Calu3 (cell line): ENCODE data around the gene LRRK1. TPM values are rescaled to one million over a fixed set of nuclear protein-coding genes. Genes with fewer than 3 reads are reported as not detected.

ENCODE experiments used
- BruUV-seq: library from RNA; stranded (reverse); fragments of 400-500 nt; replicated peaks from 2 replicates; lab custom pipeline; 2021; lab: Mats Ljungman, UMichigan
- CTCF ChIA-PET: fragments of 300-600 bp; sonication (Branson Sonifier 250); formaldehyde crosslinking; loops from one replicate; lab custom pipeline; 2022; ENCODE audit warnings: antibody characterized with exemption; lab: Charles Lee
- DNase-seq: peaks from one replicate; pipeline ENCODE4 v3.0.0; 2022
- H3K27ac Mint-ChIP-seq: one replicate; pipeline ENCODE4 v1.8.0; 2022; ENCODE audit warnings: mixed read lengths; ENCODE audit not compliant: unreplicated experiment
- H3K27me3 Mint-ChIP-seq: one replicate; pipeline ENCODE4 v1.8.0; 2022; ENCODE audit warnings: mixed read lengths; ENCODE audit not compliant: unreplicated experiment
- H3K36me3 Mint-ChIP-seq: one replicate; pipeline ENCODE4 v1.8.0; 2022; ENCODE audit warnings: mild to moderate bottlenecking, moderate library complexity, mixed read lengths; ENCODE audit not compliant: insufficient read depth, unreplicated experiment
- H3K4me1 Mint-ChIP-seq: one replicate; pipeline ENCODE4 v1.8.0; 2022; ENCODE audit warnings: mild to moderate bottlenecking, low read depth, mixed read lengths; ENCODE audit not compliant: unreplicated experiment
- H3K4me3 Mint-ChIP-seq: one replicate; pipeline ENCODE4 v1.8.0; 2022; ENCODE audit warnings: mild to moderate bottlenecking, low read depth, moderate library complexity, mixed read lengths; ENCODE audit not compliant: unreplicated experiment
- H3K9me3 Mint-ChIP-seq: one replicate; pipeline ENCODE4 v1.8.0; 2022; ENCODE audit warnings: low read depth, mixed read lengths; ENCODE audit not compliant: unreplicated experiment
- intact Hi-C: fragments of 100-400 bp; cut with micrococcal nuclease; formaldehyde crosslinking; loops from one replicate; pipeline ENCODE4 v1.10.0; 2022; ENCODE audit not compliant: unreplicated experiment
- total RNA-seq: library from RNA; stranded (reverse); gene quantifications from 2 replicates; pipeline ENCODE4 v1.2.3, GENCODE V29; 2022
- TF ChIP-seq, protein P1 (sequence below): fragments of 200-600 bp; IDR thresholded peaks from one replicate; pipeline ENCODE4 v1.8.0; 2022; ENCODE audit warnings: antibody characterized with exemption; ENCODE audit not compliant: unreplicated experiment

The LRRK1 gene
- total RNA-seq, 1 experiment from 2014 or later: 21.3 TPM

DNA sequence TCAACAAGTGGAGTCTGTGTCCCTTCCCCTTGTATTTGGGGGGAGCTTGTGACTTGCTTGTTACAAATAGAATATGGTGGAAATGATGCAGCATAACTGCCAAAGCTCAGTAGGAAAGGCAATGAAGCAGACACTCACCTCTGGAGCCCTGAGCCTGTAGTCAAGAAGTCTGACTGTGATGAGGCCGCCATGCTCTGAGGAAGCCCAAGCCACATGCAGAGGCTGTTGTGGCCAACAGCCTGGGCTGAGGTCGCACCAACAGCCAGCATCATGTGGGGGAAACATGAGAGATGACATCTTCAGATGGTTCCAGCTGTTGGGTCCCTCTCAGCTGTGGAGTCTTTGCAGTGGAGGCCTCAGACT is 171.3 kb downstream of the LRRK1 start:
- no peak overlapping the region for H3K27ac Mint-ChIP-seq
- intact Hi-C loops: no loop called here

DNA sequence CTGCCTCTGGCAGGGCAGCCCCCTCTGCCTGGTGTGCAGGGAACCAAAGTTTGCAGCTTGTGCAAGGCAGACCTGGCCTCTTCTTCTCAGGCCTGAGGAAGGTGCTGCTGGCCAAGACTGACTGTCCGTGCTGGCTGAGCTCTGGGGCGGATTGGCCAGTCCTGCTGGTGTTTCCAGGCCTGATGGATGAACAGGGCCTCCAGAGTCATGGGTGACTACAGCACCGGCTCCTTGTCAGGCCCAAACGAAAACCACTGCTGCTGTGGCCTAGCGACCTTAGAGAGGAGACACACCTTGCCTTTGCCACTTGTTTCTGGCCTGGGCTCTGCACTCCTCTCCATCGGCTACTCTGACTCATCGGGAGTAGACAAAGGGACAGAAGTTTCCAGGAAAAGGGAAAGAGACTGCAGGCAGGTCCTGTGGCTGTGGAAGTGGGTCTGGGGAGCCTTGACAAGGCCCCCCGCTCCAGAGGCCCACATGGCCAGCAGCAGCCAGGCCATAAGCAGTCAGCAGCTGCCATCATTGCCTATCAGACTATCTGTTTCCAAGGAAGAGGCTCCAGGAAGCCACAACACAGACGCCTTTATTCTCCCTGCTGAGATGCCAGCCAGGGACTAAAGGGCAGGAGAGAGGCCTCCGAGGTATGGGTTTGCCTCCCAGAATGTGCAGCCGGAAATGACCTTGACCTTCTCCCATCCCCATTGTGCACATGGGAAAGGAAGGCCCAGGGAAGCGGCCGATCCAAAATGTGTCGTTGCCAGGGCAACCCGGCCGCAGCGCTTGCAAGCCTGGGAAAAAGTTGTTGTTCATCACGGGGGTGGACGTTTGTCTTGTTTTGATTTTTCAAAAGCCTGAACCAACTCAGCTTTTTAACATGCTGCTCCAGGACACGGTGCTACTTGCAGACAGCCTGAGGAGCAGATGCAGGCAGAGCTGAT is 172.2 kb downstream of the LRRK1 start:
- CTCF ChIA-PET: no interaction called here
- peaks cover 41% of the 10 kb centered on the region for H3K27me3 Mint-ChIP-seq
- TF ChIP-seq, protein P1, sequence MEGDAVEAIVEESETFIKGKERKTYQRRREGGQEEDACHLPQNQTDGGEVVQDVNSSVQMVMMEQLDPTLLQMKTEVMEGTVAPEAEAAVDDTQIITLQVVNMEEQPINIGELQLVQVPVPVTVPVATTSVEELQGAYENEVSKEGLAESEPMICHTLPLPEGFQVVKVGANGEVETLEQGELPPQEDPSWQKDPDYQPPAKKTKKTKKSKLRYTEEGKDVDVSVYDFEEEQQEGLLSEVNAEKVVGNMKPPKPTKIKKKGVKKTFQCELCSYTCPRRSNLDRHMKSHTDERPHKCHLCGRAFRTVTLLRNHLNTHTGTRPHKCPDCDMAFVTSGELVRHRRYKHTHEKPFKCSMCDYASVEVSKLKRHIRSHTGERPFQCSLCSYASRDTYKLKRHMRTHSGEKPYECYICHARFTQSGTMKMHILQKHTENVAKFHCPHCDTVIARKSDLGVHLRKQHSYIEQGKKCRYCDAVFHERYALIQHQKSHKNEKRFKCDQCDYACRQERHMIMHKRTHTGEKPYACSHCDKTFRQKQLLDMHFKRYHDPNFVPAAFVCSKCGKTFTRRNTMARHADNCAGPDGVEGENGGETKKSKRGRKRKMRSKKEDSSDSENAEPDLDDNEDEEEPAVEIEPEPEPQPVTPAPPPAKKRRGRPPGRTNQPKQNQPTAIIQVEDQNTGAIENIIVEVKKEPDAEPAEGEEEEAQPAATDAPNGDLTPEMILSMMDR: no peak
- no TSS peak for BruUV-seq
- no peaks in the 10 kb centered on the region for H3K9me3 Mint-ChIP-seq
- H3K4me1 Mint-ChIP-seq: no peaks in the 10 kb centered on the region
- no peaks in the 10 kb centered on the region for H3K36me3 Mint-ChIP-seq
- no peak for DNase-seq
- no peak overlapping the region for H3K27ac Mint-ChIP-seq
- intact Hi-C loops: no loop called here
- H3K4me3 Mint-ChIP-seq: no peak overlapping the region

More for the DNA sequence above, 171.3 kb downstream of the LRRK1 start:
- Mint-ChIP-seq H3K4me3 (no peak overlapping the region), H3K9me3 (no peaks in the 10 kb centered on the region), H3K36me3 (no peaks in the 10 kb centered on the region), H3K4me1 (no peaks in the 10 kb centered on the region), H3K27me3 (peaks cover 31% of the 10 kb centered on the region)
- TF ChIP-seq, protein P1: no peak
- DNase-seq: no peak
- no TSS peak for BruUV-seq
- CTCF ChIA-PET: no interaction called here

DNA sequence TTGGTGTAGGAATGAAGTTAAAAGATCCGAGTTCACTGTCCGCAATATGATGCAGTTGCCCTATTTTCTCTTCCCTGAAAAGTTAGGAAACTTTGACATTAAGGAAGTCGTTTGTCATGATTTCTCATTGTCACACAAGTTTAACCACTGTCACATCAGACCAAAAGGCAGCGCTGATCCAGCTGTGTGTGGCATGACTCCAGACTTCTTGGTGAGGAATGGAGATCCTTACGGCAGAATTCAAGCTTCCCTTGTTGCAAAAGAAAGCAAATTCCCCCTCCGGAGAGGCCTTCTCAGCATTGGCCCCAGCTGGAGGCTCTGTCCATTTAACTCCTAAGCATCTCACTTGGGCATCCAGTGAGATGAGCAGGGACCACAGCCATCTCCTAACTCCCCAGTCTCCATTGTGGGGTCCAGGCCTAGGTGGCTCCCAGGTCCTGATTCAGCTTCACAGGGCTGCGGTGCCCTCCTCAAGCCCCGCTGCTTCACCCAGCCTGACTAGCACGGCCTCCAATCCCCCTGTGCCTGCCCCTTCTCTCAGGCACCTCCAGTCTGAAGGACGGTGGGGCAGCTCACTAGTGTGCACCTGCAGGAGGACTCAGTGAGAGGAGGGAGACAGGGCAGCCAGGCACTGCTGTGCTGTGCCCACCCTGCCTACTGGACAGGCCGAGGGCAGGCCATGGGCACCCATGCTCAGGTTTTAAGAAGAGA is 173.2 kb downstream of the LRRK1 start:
- Mint-ChIP-seq H3K4me3 (no peak overlapping the region), H3K4me1 (no peaks in the 10 kb centered on the region), H3K9me3 (no peaks in the 10 kb centered on the region), H3K27me3 (peaks cover 41% of the 10 kb centered on the region), H3K27ac (no peak overlapping the region), H3K36me3 (no peaks in the 10 kb centered on the region)
- BruUV-seq: no TSS peak
- DNase-seq: no peak
- TF ChIP-seq, protein P1: no peak
- intact Hi-C loops: no loop called here
- CTCF ChIA-PET: no interaction called here

DNA sequence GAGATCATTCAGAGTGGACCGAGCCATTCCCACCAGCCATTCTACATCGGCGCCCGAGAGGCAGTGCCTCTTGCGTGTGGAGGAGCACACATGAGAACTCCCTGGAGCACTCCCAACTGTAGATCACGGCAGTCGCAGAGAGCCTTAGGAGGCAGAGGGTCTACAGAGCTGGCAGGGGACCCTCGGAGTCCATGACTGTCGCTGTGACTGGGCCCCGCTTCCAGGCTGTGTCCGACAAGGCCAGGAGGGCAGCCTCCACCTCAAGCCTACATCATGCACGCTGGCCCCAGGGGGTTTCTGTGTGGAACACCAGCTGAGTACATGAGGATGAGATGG is 173.7 kb downstream of the LRRK1 start:
- no peak overlapping the region for H3K4me3 Mint-ChIP-seq
- H3K27me3 Mint-ChIP-seq: peaks cover 38% of the 10 kb centered on the region
- CTCF ChIA-PET: no interaction called here
- intact Hi-C loops: no loop called here
- H3K4me1 Mint-ChIP-seq: no peaks in the 10 kb centered on the region
- no peak overlapping the region for H3K27ac Mint-ChIP-seq
- TF ChIP-seq, protein P1: no peak
- H3K36me3 Mint-ChIP-seq: no peaks in the 10 kb centered on the region
- no peak for DNase-seq
- no peaks in the 10 kb centered on the region for H3K9me3 Mint-ChIP-seq
- no TSS peak for BruUV-seq
